Suppressor macrophage treated with lipopolysaccharide for 1 hour (primary cell): Measurements from ENCODE around the gene ABCB10.
A peak's percentile ranks its signal among the peaks of the same experiment; 100 is the strongest.
"Not testable (repeated sequence)": the region's sequence is repeated elsewhere in the genome, so short reads cannot be mapped to it uniquely, and the experiment has no call there.

Experiments used
- DNase-seq, 3 donors: peaks; one replicate each; pipeline ENCODE4 v3.0.0-alpha.2; 2020 to 2022

ABCB10 gene

GRCh38 chr1:229535230-229535629 is 23.3 kb downstream of the ABCB10 start:
- DNase-seq: no peak

GRCh38 chr1:229531326-229531725 is 27.2 kb downstream of the ABCB10 start:
- no peak for DNase-seq

GRCh38 chr1:229529639-229530038 is 28.9 kb downstream of the ABCB10 start:
- DNase-seq: no peak

GRCh38 chr1:229526695-229527094 is 31.8 kb downstream of the ABCB10 start:
- no peak for DNase-seq

GRCh38 chr1:229523052-229523451 is 35.5 kb downstream of the ABCB10 start:
- no peak for DNase-seq

- peak; percentile 79 to 83 (median 79) for DNase-seq
Measured at GRCh38 chr1:229514578-229515275, 43.8 kb downstream of the ABCB10 start.

- not testable (repeated sequence) for DNase-seq
Measured at GRCh38 chr1:229511625-229512024, 46.9 kb downstream of the ABCB10 start.

GRCh38 chr1:229511201-229511600 is 47.3 kb downstream of the ABCB10 start:
- DNase-seq: peak in 1 of 3 donors; percentile 10

- peak in 2 of 3 donors; percentile 5 to 17 for DNase-seq
Measured at GRCh38 chr1:229509576-229509975, 48.9 kb downstream of the ABCB10 start.

- no peak for DNase-seq
Measured at GRCh38 chr1:229508823-229509337, 49.6 kb downstream of the ABCB10 start.

GRCh38 chr1:229507951-229508822 is 50.3 kb downstream of the ABCB10 start, which contains the start of gene NUP133:
Gene NUP133, minus strand, starts transcription at chr1:229508341. Its CDS starts 92 bp downstream, at chr1:229508249.
- peak; percentile 99 to 100 (median 100) for DNase-seq

GRCh38 chr1:229507502-229507901 is 51.0 kb downstream of the ABCB10 start:
- no peak for DNase-seq

- DNase-seq: no peak
Measured at GRCh38 chr1:229506633-229507032, 51.9 kb downstream of the ABCB10 start.

GRCh38 chr1:229495782-229496181 is 62.7 kb downstream of the ABCB10 start:
- no peak for DNase-seq

GRCh38 chr1:229487181-229487580 is 71.3 kb downstream of the ABCB10 start:
- no peak for DNase-seq

GRCh38 chr1:229485318-229485717 is 73.2 kb downstream of the ABCB10 start:
- no peak for DNase-seq

- DNase-seq: no peak
Measured at GRCh38 chr1:229482511-229482910, 76.0 kb downstream of the ABCB10 start.

- DNase-seq: no peak
Measured at GRCh38 chr1:229480495-229480894, 78.0 kb downstream of the ABCB10 start.

- peak; percentile 13 to 30 (median 14) for DNase-seq
Measured at GRCh38 chr1:229479660-229480399, 78.7 kb downstream of the ABCB10 start.

- no peak for DNase-seq
Measured at GRCh38 chr1:229478852-229479251, 79.7 kb downstream of the ABCB10 start.

GRCh38 chr1:229475859-229476258 is 82.6 kb downstream of the ABCB10 start:
- not testable (repeated sequence) for DNase-seq

- DNase-seq: no peak
Measured at GRCh38 chr1:229474509-229474908, 84.0 kb downstream of the ABCB10 start.

GRCh38 chr1:229471175-229471574 is 87.3 kb downstream of the ABCB10 start:
- DNase-seq: no peak
